Caco-2 (cell line): ENCODE measurements around the gene NCLN. TPM values are rescaled to one million over a fixed set of nuclear protein-coding genes. Genes with fewer than 3 reads are reported as not detected.
A peak's percentile ranks its signal among the peaks of the same experiment; 100 is the strongest.

Experiments used
- BruUV-seq: library from RNA; stranded (reverse); fragments of 400-500 nt; replicated peaks from 2 replicates; lab custom pipeline; 2021; lab: Mats Ljungman, UMichigan
- CTCF ChIA-PET: fragments of 300-600 bp; sonication (Branson Sonifier 250); formaldehyde crosslinking; loops from one replicate; lab custom pipeline; 2022; ENCODE audit warnings: antibody characterized with exemption; lab: Charles Lee
- POLR2A ChIA-PET: fragments of 300-600 bp; sonication (Branson Sonifier 250); formaldehyde crosslinking; loops from one replicate; lab custom pipeline; 2022; ENCODE audit warnings: antibody characterized with exemption; lab: Charles Lee
- DNase-seq, 2 experiments: peaks; one replicate each; pipeline versions ENCODE4 v3.0.0 to v3.0.0-alpha.2; 2020 to 2022
- H3K27me3 ChIP-seq: replicated peaks from 2 replicates; pipeline ENCODE4 v1.6.0; 2011; ENCODE audit warnings: low read length; ENCODE audit not compliant: control insufficient read depth, insufficient read depth
- H3K36me3 ChIP-seq: 2 replicates; pipeline ENCODE4 v1.5.1; 2011; ENCODE audit warnings: low read length; ENCODE audit not compliant: control insufficient read depth, insufficient read depth
- H3K4me1 ChIP-seq: fragments of 250-450 bp; sonication (Bioruptor Pico); 2 replicates; pipeline ENCODE4 v1.5.1; 2020; ENCODE audit warnings: mild to moderate bottlenecking
- H3K4me3 ChIP-seq: 2 replicates; pipeline ENCODE4 v1.5.1; 2011; ENCODE audit warnings: low read depth, mild to moderate bottlenecking, control low read depth, low read length
- H3K9me3 ChIP-seq: fragments of 250-450 bp; sonication (Bioruptor Pico); 2 replicates; pipeline ENCODE4 v1.5.1; 2020; ENCODE audit warnings: mild to moderate bottlenecking, moderate library complexity
- H3K27ac Mint-ChIP-seq: one replicate; pipeline ENCODE4 v1.8.0; 2022; ENCODE audit warnings: mixed read lengths; ENCODE audit not compliant: unreplicated experiment
- H3K27me3 Mint-ChIP-seq: one replicate; pipeline ENCODE4 v1.8.0; 2022; ENCODE audit warnings: mixed read lengths; ENCODE audit not compliant: insufficient read depth, unreplicated experiment
- H3K36me3 Mint-ChIP-seq: one replicate; pipeline ENCODE4 v1.8.0; 2022; ENCODE audit warnings: mild to moderate bottlenecking, mixed read lengths; ENCODE audit not compliant: insufficient read depth, unreplicated experiment
- H3K4me1 Mint-ChIP-seq: one replicate; pipeline ENCODE4 v1.8.0; 2022; ENCODE audit warnings: low read depth, mixed read lengths; ENCODE audit not compliant: unreplicated experiment
- H3K4me3 Mint-ChIP-seq: one replicate; pipeline ENCODE4 v1.8.0; 2022; ENCODE audit warnings: mild to moderate bottlenecking, moderate library complexity, mixed read lengths; ENCODE audit not compliant: unreplicated experiment
- H3K9me3 Mint-ChIP-seq: one replicate; pipeline ENCODE4 v1.8.0; 2022; ENCODE audit warnings: mixed read lengths; ENCODE audit not compliant: unreplicated experiment
- CTCF ChIP-seq, 2 experiments: fragments of 200-600 bp in 1 of 2; IDR thresholded peaks; 1 replicate in 1 of 2; 2 replicates in 1 of 2; pipeline versions ENCODE4 v1.5.1 to v1.8.0; 2011 to 2022; ENCODE audit warnings: antibody characterized with exemption in 1 of 2, control low read depth in 1 of 2, inconsistent platforms in 1 of 2, low read depth in 1 of 2, low read length in 1 of 2, mild to moderate bottlenecking in 1 of 2, moderate library complexity in 1 of 2; ENCODE audit not compliant: insufficient read depth in 1 of 2, severe bottlenecking in 1 of 2, unreplicated experiment in 1 of 2
- intact Hi-C: fragments of 100-400 bp; cut with micrococcal nuclease; formaldehyde crosslinking; loops from one replicate; pipeline ENCODE4 v1.10.0; 2022; ENCODE audit not compliant: unreplicated experiment
- total RNA-seq: library from RNA; stranded (reverse); gene quantifications from 2 replicates; pipeline ENCODE4 v1.2.3, GENCODE V29; 2022

NCLN gene
- total RNA-seq, 1 experiment from 2014 or later, result 87.3 TPM

- BruUV-seq, result no TSS peak
- no peak for TF ChIP-seq CTCF (IDR thresholded peaks at IDR 0.05; ENCODE audit: insufficient read depth in 1 of 2, low read depth in 1 of 2, low read length in 1 of 2, severe bottlenecking in 1 of 2, unreplicated experiment in 1 of 2)
- H3K27me3 ChIP-seq, result no peaks in the 10 kb centered on the region
- CTCF ChIA-PET, result interaction anchor here (0.6 kb wide), 1 partner anchor 20 kb away, joined by 5 read pairs; no protein-coding TSS in a partner anchor
- Mint-ChIP-seq H3K27me3 (no peaks in the 10 kb centered on the region), H3K27ac (no peak overlapping the region), H3K4me1 (no peaks in the 10 kb centered on the region), H3K9me3 (no peaks in the 10 kb centered on the region), H3K36me3 (no peaks in the 10 kb centered on the region), H3K4me3 (no peak overlapping the region)
- no peaks in the 10 kb centered on the region for H3K36me3 ChIP-seq
- no peaks in the 10 kb centered on the region for H3K9me3 ChIP-seq
- no peaks in the 10 kb centered on the region for H3K4me1 ChIP-seq
- no peak overlapping the region for H3K4me3 ChIP-seq
- DNase-seq, result peak in 1 of 2 experiments; percentile 25
- intact Hi-C loops, result no loop called here
- POLR2A ChIA-PET, result no interaction called here
Observed at GRCh38 chr19:3178973-3179738, 6.6 kb upstream of the NCLN start.

DNA sequence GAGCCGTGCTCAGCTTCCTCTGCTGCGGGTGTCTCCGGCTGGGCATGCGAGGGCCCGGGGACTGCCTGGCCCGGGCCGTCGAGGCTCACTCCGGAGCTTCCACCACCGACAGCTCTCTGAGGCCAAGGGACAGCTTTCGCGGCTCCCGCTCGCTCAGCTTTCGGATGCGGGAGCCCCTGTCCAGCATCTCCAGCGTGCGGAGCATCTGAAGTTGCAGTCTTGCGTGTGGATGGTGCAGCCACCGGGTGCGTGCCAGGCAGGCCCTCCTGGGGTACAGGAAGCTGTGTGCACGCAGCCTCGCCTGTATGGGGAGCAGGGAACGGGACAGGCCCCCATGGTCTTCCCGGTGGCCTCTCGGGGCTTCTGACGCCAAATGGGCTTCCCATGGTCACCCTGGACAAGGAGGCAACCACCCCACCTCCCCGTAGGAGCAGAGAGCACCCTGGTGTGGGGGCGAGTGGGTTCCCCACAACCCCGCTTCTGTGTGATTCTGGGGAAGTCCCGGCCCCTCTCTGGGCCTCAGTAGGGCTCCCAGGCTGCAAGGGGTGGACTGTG lies 5.9 kb upstream of the NCLN start:
- no peak for DNase-seq
- H3K9me3 ChIP-seq, result no peaks in the 10 kb centered on the region
- intact Hi-C loops, result no loop called here
- H3K4me3 ChIP-seq, result no peak overlapping the region
- ChIA-PET CTCF (interaction anchor here (0.6 kb wide), 1 partner anchor 19 kb away, joined by 5 read pairs; no protein-coding TSS in a partner anchor), POLR2A (no interaction called here)
- Mint-ChIP-seq H3K4me3 (no peak overlapping the region), H3K27me3 (no peaks in the 10 kb centered on the region), H3K27ac (no peak overlapping the region), H3K36me3 (no peaks in the 10 kb centered on the region), H3K4me1 (no peaks in the 10 kb centered on the region), H3K9me3 (no peaks in the 10 kb centered on the region)
- no peaks in the 10 kb centered on the region for H3K4me1 ChIP-seq
- no TSS peak for BruUV-seq
- TF ChIP-seq CTCF (IDR thresholded peaks at IDR 0.05; ENCODE audit: insufficient read depth in 1 of 2, low read depth in 1 of 2, low read length in 1 of 2, severe bottlenecking in 1 of 2, unreplicated experiment in 1 of 2), result no peak
- no peaks in the 10 kb centered on the region for H3K27me3 ChIP-seq
- H3K36me3 ChIP-seq, result no peaks in the 10 kb centered on the region

GRCh38 chr19:3183721-3184641 lies 1.7 kb upstream of the NCLN start:
- no peaks in the 10 kb centered on the region for H3K36me3 ChIP-seq
- peaks cover 9% of the 10 kb centered on the region; the same call in 1 of the 2 replicates for H3K4me1 ChIP-seq
- TF ChIP-seq CTCF (IDR thresholded peaks at IDR 0.05; ENCODE audit: insufficient read depth in 1 of 2, low read depth in 1 of 2, low read length in 1 of 2, severe bottlenecking in 1 of 2, unreplicated experiment in 1 of 2), result no peak
- CTCF ChIA-PET, result no interaction called here
- no peaks in the 10 kb centered on the region for H3K9me3 ChIP-seq
- H3K27me3 Mint-ChIP-seq, result no peaks in the 10 kb centered on the region
- H3K36me3 Mint-ChIP-seq, result peaks cover 9% of the 10 kb centered on the region
- no peaks in the 10 kb centered on the region for H3K9me3 Mint-ChIP-seq
- peaks cover 14% of the 10 kb centered on the region for H3K4me1 Mint-ChIP-seq
- peak overlapping the region; percentile 82 for H3K4me3 Mint-ChIP-seq
- DNase-seq, result no peak
- H3K27me3 ChIP-seq, result no peaks in the 10 kb centered on the region
- no peak overlapping the region for H3K27ac Mint-ChIP-seq
- H3K4me3 ChIP-seq, result no peak overlapping the region
- POLR2A ChIA-PET, result no interaction called here
- intact Hi-C loops, result no loop called here
- no TSS peak for BruUV-seq
